Stimulated activated CD8-positive, alpha-beta memory T cell treated with anti-CD3 and anti-CD28 coated beads, Interleukin-12 subunit alpha, Interleukin-12 subunit beta, amount 100 ng/mL, for 4 hours (primary cell): Measurements from ENCODE around the gene DSCAM.

Source experiments
- DNase-seq: peaks from one replicate; pipeline ENCODE4 v3.0.0-alpha.2; 2020; ENCODE audit warnings: low read depth

DSCAM gene

DNA sequence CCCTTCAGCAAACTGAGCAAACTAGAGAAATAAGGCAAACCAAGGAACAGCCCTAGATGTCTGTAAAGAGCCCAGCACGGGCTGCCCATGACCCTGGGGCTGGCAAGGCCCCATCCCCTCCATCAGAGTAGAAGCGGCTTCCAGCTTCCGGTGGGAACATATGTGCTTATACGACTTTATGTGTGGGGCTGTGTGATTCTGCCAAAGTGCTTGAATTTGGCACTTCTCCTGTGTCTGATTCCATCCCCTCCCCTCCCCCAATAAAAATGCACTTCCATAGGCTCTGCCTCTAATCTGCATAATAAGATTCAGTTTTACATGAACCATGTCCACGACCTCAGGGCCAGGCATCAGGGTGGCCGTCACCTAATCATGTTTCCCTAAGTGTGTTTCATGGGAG is 236.6 kb downstream of the DSCAM start:
- DNase-seq, result no peak

DNA sequence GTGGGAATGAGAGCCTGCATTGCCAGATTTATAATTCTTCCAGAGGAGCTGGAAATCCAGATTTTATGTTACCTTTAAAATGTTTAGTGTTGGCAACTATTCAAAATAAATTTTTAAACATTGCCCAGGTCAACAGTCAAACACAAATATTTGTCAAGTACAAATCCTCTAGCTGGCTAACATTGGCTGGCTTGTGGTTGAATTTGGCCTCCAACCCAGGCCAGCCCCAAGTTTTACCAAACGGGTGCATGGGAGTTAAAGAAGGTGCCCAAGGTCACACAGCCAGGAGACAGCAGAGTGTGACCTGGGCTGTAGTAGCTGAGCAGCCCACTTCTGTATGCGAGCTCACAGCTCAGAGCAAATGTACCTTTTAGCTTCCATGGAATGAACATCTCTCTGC is 240.6 kb downstream of the DSCAM start:
- no peak for DNase-seq

DNA sequence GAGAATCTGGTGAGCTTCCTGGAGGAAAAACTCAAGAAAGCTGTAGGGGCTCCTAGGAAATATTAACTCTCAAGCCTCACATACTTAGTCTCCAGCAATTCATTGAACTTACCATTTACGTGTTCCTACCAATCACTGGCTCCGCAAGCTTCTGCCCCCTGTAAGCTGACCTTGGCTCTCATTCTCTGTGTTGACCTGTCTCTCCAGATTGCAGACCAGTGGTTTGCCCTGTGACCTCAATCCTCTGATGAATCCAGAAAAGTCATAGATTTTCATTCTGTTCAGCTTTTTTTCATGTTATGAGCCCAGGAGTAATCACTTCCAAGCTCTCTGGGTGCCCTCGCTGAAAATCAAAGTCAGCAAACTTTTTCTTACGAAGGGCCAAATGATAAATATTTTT is 241.9 kb downstream of the DSCAM start:
- no peak for DNase-seq

DNA sequence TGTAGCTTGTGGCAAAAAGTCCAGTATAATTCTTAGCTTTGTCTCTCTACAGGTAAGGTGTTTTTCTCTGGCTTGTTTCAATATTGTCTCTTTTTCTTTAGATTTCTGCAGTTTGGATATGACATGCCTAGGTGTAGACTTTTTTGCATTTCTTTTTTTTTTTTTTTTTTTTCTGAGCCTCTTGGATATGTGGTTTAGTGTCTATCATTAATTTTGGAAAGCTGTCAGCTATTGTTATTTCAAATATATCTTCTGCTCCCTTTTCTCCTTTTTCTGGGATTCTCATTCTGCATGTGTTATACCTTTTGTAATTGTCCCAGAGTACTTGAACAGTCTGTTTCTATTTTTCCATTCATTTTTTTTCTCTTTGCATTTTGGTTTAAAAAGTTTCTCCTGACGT is 243.2 kb downstream of the DSCAM start:
- DNase-seq, result no peak

DNA sequence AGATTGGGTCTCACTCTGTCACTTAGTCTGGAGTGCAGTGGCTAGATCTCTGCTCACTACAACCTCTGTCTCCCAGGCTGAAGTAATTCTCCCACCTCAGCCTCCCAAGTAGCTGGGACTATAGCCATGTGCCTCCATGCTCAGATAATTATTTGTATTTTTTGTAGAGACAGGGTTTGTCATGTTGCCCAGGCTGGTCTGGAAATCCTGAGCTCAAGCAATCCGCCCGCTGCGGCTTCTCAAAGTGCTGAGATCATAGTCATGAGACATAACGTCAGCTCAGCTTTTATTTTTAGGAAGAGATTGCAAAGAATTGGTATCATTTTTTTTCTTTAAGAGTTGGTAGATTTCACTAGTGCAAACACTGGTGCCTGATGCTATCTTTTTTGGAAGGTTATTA is 244.9 kb downstream of the DSCAM start:
- no peak for DNase-seq

DNA sequence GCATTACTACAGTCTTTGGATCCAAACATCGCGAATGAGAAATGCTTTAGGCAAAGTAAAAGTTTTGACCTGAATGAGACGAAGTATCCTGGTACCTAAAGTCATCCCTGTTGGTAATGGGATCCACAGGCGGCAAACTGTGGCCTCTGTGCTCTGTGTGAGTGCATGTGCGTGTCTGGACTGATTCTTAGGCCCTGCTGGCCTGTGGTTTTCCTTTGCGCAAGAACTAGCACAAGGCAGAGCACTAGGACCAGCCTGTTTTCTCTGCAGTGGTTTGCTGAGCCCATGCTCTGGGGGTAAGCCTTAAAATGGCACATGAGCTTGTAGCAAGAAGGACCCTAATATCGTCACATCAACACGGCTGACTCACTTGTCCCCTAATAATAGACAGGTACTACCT is 251.2 kb downstream of the DSCAM start:
- DNase-seq, result no peak

DNA sequence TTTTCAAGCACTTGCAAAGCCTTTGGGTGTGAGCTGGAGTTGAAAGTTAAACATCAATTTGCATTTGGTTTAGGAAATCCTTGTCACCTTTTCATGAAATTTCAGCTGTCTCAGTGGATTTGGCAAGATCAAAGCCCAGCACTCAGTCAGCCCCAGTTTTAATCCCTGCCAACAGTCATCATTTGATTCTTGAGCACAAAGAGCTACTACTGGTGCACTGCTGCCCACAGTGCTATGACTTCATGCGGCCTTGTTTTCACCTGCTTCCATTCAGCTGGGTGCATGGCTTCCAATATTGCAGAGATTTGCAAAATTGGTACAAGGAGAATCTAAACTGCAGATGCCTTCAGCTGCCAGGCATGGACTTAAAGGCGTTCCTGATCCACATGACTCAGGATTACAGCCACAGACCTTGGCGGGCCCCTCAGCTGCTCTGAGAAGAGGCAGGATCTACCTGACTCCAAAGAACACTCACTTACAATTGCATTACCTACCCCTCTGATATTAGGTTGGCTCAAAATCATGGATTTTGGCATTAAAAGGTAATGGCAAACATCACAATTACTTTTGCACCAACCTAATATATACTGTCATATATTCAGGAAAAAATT is 259.1 kb downstream of the DSCAM start:
- DNase-seq, result no peak

DNA sequence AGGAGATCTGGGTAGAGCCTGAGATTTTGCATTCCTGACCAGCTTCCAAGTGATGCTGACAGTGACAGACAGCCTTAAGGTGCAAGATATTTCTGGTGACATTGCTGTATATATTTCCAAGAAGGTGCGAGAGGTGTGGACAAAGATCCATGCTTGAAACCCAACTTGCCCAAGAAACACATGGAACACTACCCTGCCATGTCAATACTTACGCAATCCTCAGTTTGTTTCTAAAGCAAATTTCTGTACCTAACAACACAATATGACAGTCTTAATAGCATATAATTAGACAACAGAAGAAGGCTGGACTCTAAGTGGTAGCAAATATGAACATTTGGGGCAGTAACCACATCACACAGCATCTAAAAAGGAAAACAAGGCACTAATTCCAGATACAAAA is 260.4 kb downstream of the DSCAM start:
- DNase-seq, result no peak

DNA sequence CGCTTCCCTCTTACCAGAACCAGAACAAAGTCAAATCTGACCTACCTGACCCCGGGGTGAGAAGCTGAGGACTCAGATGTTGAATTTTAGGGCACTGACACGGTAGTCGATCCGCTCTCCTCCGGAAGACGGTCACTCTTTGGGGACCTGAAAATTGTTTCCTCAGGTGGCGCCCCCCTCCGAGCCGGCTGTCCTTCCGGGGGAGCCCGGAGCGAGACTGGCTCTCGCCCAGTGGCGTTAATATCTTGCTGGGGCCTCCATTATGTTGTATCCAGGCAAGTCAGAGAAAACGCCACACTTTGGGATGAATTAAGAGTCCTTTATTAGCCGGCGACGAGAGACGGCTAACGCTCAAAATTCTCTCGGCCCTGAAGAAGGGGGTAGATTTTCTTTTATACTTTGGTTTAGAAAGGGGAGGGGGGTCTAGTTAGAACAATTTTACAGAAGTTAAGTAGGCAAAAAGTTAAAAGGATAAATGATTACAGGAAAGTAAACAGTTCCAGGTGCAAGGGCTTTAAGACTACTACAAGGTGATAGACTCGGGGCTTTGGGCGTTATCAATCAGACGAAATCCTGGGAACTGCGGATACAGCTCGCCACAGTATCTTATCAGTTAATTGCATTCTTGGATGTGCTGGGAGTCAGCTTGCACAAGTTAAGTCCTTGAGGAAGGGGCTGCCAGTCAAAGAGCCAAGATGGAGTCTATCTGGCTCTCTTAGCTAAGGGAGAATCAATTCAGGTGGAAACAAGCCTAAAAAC is 269.5 kb downstream of the DSCAM start:
- no peak for DNase-seq

DNA sequence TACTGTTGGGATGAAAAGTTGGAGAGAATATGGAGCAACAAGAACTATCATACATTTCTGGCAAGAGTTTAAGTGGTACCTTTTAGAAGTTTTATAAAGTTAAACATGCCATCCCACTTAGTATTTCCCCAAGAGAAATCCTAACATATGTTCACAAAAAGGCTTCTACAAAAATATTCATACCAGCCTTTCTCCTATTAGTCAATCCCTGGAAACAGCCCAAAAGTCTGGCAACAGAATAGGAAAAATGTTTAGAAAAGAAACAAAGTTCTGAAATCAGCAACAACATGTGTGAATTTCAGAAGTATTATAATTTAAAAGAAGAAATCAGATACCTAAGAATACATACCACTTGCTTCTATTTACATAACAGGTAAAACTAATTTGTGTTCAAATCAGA is 271.0 kb downstream of the DSCAM start:
- no peak for DNase-seq

DNA sequence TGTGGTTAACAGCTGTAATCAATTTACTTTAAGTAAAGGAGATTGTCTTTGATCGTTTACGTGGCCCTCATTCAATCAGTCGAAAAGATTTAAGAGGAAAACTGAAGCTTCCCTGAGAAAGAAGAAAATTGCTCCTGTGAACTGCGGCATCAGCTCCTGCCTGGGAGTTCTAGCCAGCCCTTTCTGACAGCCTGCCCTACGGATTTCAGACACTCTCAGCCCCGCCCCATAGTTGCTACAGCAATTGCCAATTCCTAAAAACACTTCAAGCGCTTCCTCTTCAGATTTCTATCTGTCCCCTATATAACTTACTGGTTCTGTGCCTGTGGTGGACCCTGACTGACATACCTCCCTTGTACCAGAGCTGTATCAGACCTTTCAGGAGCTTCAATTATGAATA is 277.6 kb downstream of the DSCAM start:
- no peak for DNase-seq

DNA sequence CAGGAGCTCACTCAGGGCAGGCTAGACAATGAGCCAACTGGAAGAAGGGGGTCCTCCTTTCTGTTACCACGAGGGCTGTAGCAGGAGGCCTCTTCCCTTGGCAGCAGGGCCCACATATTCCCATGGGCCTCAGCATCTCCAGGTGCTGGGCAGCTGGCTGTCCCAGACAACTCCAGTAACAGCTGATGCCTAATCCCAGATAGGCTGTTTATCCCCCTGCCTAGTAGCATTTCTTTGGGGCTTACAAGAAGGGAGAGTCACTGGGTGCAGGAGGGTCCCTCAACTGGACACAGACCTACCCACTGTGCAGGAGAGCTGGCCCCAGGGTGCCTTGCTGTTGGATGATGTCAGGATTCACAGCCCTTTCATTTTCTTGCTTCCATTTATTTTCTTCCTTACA is 278.2 kb downstream of the DSCAM start:
- DNase-seq, result no peak

DNA sequence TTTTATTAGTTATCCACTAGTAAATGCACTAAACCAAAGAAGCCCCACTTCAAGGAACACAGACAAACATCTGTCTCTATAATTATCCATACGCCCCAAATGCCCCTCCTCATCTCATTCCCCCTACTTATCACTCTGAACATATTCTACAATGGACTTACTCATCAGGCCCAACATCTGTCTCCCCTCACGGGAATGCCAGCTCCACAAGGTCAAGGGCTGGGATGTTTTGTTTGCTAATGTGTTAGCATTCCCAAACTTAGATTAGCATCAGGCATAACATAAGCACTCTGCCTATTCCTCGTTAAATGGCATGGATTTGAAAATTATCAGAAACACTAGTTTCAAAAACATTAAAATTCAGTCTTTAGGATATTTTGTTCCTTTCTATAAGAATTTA is 279.5 kb downstream of the DSCAM start:
- DNase-seq, result no peak

DNA sequence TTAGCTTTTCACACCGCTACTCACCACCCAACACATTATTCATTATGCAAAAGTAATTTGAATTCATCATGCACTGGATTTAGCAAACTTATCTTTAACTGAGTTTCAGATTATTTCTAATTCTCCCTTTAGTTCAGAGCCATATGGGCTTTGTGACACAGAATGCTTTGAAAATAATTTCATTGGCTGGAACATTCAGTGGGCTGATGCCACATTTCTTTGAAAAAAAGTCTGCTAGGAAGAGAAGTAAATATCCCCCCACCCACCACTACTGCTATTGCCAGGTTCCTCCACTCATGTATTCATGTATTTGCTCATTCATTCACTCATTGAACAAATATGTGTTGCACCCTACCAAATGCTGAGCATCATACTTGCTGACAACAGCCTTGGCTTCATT is 280.5 kb downstream of the DSCAM start:
- no peak for DNase-seq

DNA sequence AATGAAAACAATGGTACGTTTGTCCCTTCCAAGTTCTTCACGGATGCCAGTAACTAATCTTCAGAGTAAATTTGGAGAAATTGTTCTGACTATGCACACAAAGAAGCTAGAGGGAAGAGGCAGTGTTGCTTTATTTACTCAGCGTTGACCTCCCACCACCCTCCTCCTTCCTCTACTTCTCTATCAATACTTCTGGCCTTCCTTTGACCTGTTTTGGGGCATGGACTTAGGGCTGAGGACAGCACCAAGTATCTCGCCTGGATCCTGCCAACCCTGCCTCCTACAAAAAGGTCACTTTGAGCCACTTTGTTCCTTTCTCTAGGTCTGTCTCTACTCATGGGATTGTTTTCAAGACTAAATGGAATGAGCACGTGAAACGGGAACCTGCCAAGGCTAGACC is 282.6 kb downstream of the DSCAM start:
- no peak for DNase-seq

DNA sequence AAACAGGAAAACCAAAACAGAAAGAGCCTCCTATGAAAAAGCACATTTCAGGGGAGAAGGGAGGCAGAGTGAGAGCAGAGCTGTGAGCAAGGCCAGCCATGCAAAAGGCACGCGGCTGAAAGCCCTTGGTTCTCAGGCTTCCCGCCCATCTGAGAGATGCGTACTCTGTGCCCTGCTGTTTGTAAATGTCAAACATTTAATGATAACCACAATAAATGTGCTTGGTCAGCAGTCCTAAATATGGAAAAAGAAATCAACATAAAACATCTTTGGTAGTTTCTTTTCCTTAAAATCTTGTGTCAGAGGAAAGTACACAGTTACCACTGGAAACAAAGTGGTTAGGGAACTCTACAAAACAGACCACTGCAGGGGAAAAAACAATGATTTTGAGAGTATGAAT is 283.1 kb downstream of the DSCAM start:
- DNase-seq, result no peak

DNA sequence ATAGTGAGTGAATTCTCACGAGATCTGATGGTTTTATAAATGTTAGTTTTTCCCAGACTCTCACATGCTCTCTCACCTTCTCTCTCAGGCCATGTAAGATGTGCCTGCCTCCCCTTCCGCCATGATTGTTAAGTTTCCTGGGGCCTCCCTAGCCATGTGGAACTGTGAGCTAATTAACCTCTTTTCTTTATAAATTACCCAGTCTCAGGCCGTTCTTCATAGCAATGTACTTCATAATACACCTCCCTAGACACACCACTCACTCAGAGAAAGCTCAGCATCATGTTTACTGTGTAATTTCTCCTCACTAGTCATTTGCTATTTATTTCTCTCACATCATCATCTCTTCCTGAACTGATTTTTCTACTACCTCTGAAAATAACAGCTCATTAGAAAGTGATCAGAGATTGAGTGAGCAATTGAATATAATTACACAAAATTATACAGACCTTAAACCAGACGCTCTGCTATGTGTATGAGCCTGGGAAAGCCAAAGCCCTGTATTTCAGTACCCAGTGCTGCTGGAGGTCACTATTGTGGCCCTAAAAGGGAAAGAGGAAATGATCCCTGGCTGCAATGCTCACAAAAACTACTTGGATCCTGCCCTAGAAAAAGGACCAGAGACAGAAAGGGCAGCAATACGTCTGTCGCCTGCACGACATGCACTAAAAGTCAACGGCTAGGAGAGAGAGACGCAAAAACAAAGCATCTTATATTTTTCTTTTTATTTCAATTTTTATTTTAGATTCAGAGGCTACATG is 284.5 kb downstream of the DSCAM start:
- DNase-seq, result no peak

DNA sequence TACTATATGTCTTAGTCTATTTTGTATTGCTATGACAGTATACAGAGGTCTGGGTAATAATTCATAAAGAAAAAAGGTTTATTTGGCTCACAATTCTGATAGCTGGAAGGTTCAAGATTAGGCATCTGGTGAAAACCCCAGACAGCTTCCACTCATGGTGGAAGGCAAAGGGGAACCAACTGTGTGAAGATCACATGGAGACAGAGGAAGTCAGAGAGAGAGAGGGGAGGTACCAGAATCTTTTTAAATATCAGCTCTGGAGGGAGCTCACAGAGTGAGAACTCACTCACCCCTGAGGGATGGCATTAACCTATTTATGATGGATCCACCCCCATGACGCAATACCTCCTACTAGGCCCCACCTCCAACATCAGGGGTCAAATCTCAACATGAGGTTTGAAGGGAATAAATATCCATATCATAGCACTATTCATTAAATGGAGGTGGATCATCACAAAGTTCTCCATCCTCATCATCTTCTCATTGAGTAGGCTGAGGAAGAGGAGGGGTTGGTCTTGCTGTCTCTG is 290.5 kb downstream of the DSCAM start:
- no peak for DNase-seq

DNA sequence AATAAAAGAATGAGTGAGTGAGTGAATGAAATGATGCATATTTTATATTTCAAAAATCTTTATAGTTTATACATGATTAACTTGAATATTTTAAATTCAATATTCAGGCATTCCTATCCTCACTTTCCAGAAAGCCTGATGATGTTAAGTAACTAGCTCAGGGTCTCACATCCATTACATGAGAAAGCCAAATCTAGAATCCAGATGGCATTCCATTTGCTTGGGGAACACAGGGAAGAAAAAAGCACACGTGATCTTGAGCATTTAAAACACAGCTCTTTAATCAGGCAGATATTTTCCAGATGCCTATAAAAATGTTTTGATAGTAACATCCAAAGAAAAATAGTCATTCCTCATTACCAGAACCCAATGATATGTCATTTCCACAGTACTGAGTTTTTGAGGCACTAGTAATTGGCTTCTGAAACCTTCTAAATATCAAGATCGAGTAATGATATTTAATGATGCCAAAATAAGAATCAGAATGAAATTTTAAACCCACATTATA is 291.9 kb downstream of the DSCAM start:
- no peak for DNase-seq

DNA sequence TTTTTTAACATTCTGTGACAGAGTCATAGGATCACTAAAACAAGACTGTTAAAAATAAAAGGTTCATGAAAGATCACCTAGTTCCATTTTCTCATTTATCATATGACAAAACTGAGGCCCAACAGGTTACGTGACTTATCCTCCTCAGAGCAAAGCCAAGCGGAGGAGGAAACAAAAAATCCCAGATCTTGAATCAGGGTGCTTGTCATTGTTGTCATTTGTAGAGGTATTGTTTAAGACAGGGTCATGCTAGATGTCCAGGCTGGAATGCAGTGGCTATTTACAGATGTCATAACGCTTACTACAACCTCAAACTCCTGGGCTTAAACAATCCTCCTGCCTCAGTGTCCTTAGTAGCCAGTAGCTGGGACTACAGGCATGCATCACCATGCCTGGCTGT is 293.2 kb downstream of the DSCAM start:
- DNase-seq, result no peak

DNA sequence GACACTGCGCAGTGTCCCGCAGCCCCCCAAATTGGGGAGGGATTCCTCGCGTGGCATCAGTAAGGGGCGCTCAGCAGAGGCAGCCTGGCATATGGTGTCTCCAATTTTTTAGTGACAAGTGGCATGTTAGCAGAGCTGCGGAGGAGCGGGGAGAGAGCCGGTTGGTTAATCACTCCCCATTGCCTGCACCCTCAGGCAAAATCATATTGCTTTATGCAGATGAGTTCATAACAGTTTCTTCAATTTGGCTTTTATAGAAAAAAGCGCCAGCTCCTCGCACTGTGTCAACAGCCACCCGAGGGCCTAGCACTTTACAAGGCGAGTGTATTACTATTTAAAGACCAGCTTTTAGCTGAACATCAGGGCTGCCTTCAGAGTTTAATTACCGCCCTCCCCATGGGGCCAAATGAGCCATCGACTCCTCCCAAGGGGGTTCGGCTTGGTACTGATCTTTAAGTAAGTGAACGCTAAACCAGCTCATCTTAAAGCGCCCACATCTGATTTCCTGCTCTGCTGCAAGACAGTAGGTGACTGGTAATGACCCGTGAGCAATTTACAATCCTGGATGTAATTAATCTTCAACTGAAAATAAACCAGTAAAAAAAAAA is 298.9 kb downstream of the DSCAM start:
- DNase-seq, result no peak

DNA sequence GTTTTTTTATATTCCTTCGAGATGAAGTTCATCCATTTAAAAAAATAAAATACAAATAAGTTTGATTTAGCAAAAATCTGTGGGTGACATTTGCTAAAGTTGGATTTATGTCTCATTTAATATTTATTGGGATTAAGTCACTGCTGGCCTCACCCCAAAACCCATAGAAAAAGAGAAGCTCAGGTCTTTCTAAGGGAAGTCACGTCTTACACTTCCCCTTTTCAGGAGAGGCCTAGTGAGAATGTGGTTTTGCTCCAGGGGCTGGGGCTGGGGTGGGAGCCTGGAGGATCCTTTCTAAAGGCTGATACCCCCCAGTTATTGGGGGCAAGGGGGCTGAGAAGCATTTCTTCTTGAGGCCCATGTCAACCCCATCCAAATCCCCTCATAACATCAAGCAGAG is 300.3 kb downstream of the DSCAM start:
- no peak for DNase-seq

DNA sequence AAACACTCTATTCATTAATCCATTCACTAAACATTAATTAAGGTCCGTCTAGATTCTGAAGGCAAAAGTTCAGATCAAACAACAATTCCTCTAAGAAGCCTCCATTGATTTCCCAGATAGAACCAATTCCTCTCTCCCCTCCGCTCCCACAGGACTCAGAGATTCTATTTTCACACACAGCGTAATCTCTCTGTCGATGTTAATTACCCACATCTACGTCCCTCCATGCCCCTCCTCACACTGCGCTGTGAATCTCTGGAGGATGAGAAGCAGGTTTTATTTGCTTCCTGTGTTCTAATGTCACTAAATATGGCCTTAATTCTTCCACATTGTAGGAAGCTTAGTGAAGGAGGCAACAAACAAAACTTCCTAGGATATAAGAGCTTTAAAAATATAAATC is 306.7 kb downstream of the DSCAM start:
- no peak for DNase-seq
